Measurements from ENCODE around the gene PRODH2. TPM values are rescaled to one million over a fixed set of nuclear protein-coding genes. Genes with fewer than 3 reads are reported as not detected.
A peak's percentile ranks its signal among the peaks of the same experiment; 100 is the strongest.
"Not testable (repeated sequence)": the region's sequence is repeated elsewhere in the genome, so short reads cannot be mapped to it uniquely, and the experiment has no call there.

The PRODH2 gene
- total RNA-seq, 2 donors from 2014 or later: not detected

- ATAC-seq (replicated peaks in 1 of 2): no peak
- Mint-ChIP-seq H3K36me3 (ENCODE audit: insufficient read depth in 2 of 2) (no peaks in the 10 kb centered on the region), H3K4me3 (peak overlapping the region; percentile 4 to 89), H3K4me1 (ENCODE audit: low read depth) (peaks cover 21% of the 10 kb centered on the region), H3K27ac (no peak overlapping the region), H3K27me3 (ENCODE audit: low read depth) (no peaks in the 10 kb centered on the region), H3K9me3 (no peaks in the 10 kb centered on the region)
- no peak for DNase-seq
Measured at GRCh38 chr19:35777086-35777841, 35.4 kb downstream of the PRODH2 start.

- Mint-ChIP-seq H3K4me1 (ENCODE audit: low read depth) (peaks cover 21% of the 10 kb centered on the region), H3K9me3 (no peaks in the 10 kb centered on the region), H3K27me3 (ENCODE audit: low read depth) (no peaks in the 10 kb centered on the region), H3K36me3 (ENCODE audit: insufficient read depth in 2 of 2) (no peaks in the 10 kb centered on the region), H3K4me3 (peak overlapping the region; percentile 89 to 95), H3K27ac (no peak overlapping the region)
- DNase-seq (no peak), ATAC-seq (replicated peaks in 1 of 2) (no peak)
Measured at GRCh38 chr19:35776102-35776788, 36.4 kb downstream of the PRODH2 start.

DNA sequence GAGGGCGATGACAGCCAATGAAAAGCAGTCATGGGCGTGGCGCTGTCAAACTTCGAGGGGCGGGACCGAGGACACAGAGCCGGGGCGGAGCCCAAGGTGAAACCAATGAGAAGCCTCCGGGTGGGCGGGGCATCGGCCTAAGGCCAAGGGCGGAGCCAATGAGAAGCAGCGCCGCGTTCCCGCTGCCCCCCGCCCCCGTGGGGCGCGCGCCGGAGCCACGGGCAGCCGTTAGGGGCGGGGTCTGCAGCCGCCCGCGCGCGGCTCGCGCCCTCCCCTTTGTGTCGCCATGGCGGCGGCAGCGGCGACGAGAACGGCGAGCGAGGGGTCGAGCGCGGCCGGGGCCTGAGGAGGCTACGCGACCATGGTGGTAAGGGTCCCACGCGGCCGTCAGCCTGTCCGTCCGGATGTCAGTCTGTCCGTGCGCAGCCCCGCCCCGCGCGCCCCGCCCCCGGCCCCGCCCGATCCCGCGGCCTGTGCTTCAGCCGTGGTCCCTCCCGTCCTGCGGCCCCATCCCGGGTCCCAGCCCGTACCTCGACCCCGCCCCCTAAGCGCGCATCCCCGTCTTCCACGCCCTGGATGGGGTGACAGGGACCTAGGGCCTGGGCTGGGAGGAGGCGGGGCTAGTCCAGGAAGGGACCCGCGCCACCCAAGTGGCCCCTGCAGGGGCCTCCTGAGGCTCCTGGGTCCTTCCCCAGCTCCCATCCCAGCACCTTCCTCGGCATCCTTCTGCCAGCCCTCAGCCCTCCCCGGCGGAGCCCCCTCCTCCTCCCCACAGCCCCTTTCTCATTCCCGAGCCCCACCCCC, 37.1 kb downstream of the PRODH2 start, which contains the start of gene ARHGAP33:
Gene ARHGAP33 (plus strand): TSS at position 267 of the 804 bp plus-strand sequence. CDS start 95 bp downstream, at position 362.
- Mint-ChIP-seq H3K4me1 (ENCODE audit: low read depth) (peaks cover 21% of the 10 kb centered on the region), H3K4me3 (peak within 1 kb of the TSS; percentile 89 to 95), H3K36me3 (ENCODE audit: insufficient read depth in 2 of 2) (no peaks in the 10 kb centered on the region), H3K9me3 (no peaks in the 10 kb centered on the region), H3K27me3 (ENCODE audit: low read depth) (no peaks in the 10 kb centered on the region), H3K27ac (peak within 1 kb of the TSS; percentile 90)
- DNase-seq (peak; percentile 100), ATAC-seq (replicated peaks in 1 of 2) (peak; percentile 97)

DNA sequence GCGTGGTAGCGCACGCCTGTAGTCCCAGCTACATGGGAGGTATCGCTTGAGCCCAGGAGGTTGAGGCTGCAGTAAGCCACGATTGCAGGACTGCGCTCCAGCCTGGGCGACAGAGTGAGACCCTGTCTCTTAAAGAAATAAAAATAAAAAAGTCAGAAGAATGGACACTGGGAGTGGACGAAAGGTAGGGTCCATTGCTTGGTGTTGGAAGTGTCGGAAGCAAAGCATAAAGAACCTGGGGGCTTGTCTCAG, 37.7 kb downstream of the PRODH2 start:
- no peak for DNase-seq
- peak overlapping the region; percentile 90 for H3K27ac Mint-ChIP-seq
- no peaks in the 10 kb centered on the region for H3K36me3 Mint-ChIP-seq (ENCODE audit: insufficient read depth in 2 of 2)
- no peaks in the 10 kb centered on the region for H3K9me3 Mint-ChIP-seq
- peak; percentile 8 to 18 for ATAC-seq (replicated peaks in 1 of 2)
- H3K4me3 Mint-ChIP-seq: peak overlapping the region; percentile 78 to 95
- H3K4me1 Mint-ChIP-seq (ENCODE audit: low read depth): peaks cover 21% of the 10 kb centered on the region
- H3K27me3 Mint-ChIP-seq (ENCODE audit: low read depth): no peaks in the 10 kb centered on the region

- Mint-ChIP-seq H3K9me3 (no peaks in the 10 kb centered on the region), H3K27me3 (ENCODE audit: low read depth) (no peaks in the 10 kb centered on the region), H3K4me1 (ENCODE audit: low read depth) (peaks cover 21% of the 10 kb centered on the region), H3K4me3 (peak overlapping the region; percentile 78 to 95), H3K27ac (peak overlapping the region; percentile 90), H3K36me3 (ENCODE audit: insufficient read depth in 2 of 2) (no peaks in the 10 kb centered on the region)
- DNase-seq (no peak), ATAC-seq (replicated peaks in 1 of 2) (no peak)
Measured at GRCh38 chr19:35774274-35775045, 38.2 kb downstream of the PRODH2 start.

DNA sequence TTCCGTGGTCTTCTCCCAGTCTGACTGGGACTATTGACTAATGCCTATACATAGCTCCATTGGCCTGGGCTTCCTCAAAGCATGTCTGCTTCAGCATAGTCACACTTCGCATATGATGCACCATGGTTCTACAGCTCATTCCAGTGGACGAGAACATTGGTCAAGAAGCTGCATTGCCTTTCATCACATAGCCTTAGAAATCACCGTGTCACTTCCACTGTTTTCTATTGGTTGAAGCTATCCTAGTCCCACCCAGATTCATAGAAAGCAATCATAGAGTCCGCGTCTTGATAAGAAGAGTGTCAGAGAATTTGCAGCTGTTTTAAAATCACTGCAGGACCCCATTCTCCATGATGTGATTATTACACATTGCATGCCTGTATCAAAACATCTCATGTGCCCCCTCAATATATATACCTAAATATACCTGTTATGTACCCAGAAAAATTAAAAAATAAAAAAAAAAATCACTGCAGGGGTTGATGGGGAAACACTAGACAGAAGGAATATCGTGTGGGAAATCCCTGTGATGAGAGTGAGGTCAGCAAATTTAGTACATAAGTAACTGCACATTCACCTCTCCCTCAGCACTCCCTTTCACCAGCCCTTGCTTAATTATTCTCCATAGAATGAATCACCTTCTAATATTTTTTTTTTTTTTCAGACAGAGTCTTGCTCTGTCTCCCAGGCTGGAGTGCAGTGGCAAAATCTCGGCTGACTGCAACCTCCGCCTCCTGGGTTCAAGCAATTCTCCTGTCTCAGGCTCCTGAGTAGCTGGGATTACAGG, 39.4 kb downstream of the PRODH2 start:
- Mint-ChIP-seq H3K27ac (no peak overlapping the region), H3K27me3 (ENCODE audit: low read depth) (no peaks in the 10 kb centered on the region), H3K4me1 (ENCODE audit: low read depth) (peaks cover 21% of the 10 kb centered on the region), H3K36me3 (ENCODE audit: insufficient read depth in 2 of 2) (peaks cover 4 to 5% of the 10 kb centered on the region in 2 donors), H3K9me3 (no peaks in the 10 kb centered on the region), H3K4me3 (no peak overlapping the region)
- DNase-seq (no peak), ATAC-seq (replicated peaks in 1 of 2) (no peak)

GRCh38 chr19:35772362-35772761, 40.3 kb downstream of the PRODH2 start:
- not testable (repeated sequence) for H3K27me3 Mint-ChIP-seq (ENCODE audit: low read depth); H3K4me3 Mint-ChIP-seq; H3K9me3 Mint-ChIP-seq; H3K36me3 Mint-ChIP-seq (ENCODE audit: insufficient read depth in 2 of 2); ATAC-seq (replicated peaks in 1 of 2); H3K27ac Mint-ChIP-seq; DNase-seq
- H3K4me1 Mint-ChIP-seq (ENCODE audit: low read depth): peaks cover 21% of the 10 kb centered on the region

GRCh38 chr19:35768082-35768421, 44.6 kb downstream of the PRODH2 start:
- DNase-seq (no peak), ATAC-seq (replicated peaks in 1 of 2) (no peak)
- Mint-ChIP-seq H3K36me3 (ENCODE audit: insufficient read depth in 2 of 2) (peaks cover 4 to 11% of the 10 kb centered on the region in 2 donors), H3K4me1 (ENCODE audit: low read depth) (no peaks in the 10 kb centered on the region), H3K27me3 (ENCODE audit: low read depth) (no peaks in the 10 kb centered on the region), H3K9me3 (no peaks in the 10 kb centered on the region), H3K4me3 (no peak overlapping the region), H3K27ac (no peak overlapping the region)

DNA sequence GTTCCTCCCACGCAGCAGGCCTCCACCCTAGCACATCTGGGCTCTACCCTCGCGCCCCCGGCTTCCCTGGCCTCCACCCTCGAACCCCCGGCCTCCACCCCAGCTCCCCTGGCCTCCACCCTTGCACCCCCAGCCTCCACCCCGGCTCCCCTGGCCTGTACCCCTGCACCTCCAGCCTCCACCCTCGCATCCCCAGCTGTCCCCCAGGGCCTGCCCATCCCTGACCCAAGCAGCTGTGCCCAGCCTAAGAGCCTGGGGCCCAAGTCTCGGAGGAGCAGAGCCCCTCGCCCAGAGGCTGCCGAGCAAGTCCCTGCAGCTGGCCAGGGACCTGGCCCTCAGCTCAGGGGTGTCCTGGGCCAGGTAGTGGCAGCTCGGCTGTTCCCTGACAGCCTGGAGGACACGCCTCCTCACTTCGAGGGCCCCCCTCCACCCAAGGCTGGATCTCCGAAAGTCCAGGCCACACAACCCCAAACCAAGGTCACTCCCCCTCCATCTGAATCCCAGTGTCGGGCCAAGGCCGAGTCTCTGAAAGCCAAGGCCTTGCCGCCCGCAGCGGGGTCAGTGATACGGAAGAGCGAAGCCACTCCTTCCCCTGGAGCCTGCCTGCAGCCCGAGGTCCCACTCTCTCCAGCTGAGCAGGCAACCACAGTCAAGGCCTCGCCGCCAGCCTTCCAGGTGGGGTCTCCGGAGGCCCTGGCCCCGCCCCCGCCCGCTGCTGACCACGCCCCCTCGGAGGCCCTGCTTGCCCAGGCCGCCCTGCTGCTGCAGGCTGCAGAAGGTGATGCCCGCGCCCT, 45.2 kb downstream of the PRODH2 start:
- DNase-seq (no peak), ATAC-seq (replicated peaks in 1 of 2) (no peak)
- Mint-ChIP-seq H3K4me3 (no peak overlapping the region), H3K36me3 (ENCODE audit: insufficient read depth in 2 of 2) (peaks cover 4 to 11% of the 10 kb centered on the region in 2 donors), H3K9me3 (no peaks in the 10 kb centered on the region), H3K27me3 (ENCODE audit: low read depth) (no peaks in the 10 kb centered on the region), H3K27ac (no peak overlapping the region), H3K4me1 (ENCODE audit: low read depth) (no peaks in the 10 kb centered on the region)

DNA sequence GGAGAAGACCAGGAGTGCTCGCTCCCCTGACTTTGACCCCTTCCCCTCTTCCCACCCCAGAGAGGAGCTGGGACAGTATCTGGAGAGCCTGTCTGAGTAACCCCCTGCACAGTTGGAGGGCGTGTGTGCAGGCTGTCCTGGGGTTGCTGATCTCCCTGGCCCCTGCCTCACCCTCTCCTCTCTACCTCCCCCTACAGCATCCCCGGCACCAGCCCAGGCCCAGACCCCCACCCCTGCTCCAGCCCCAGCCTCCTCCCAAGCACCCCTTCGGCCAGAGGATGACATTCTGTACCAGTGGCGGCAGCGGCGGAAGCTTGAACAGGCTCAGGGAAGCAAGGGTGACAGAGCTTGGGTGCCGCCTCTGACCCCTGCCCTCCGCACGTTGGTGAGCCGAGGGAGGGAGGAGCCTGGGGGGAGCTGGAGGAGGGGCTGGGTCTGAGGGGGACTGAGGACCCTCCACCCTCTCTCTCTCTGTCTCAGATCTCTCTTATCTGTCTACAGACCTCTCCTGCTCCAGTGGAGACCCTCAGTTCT, 46.0 kb downstream of the PRODH2 start:
- ATAC-seq (replicated peaks in 1 of 2): no peak
- H3K4me1 Mint-ChIP-seq (ENCODE audit: low read depth): no peaks in the 10 kb centered on the region
- H3K4me3 Mint-ChIP-seq: no peak overlapping the region
- H3K27ac Mint-ChIP-seq: no peak overlapping the region
- no peaks in the 10 kb centered on the region for H3K27me3 Mint-ChIP-seq (ENCODE audit: low read depth)
- H3K36me3 Mint-ChIP-seq (ENCODE audit: insufficient read depth in 2 of 2): peaks cover 7 to 18% of the 10 kb centered on the region in 2 donors
- no peaks in the 10 kb centered on the region for H3K9me3 Mint-ChIP-seq
- DNase-seq: no peak

GRCh38 chr19:35764432-35765315, 48.0 kb downstream of the PRODH2 start:
- no peak overlapping the region for H3K4me3 Mint-ChIP-seq
- ATAC-seq (replicated peaks in 1 of 2): no peak
- H3K9me3 Mint-ChIP-seq: no peaks in the 10 kb centered on the region
- no peaks in the 10 kb centered on the region for H3K27me3 Mint-ChIP-seq (ENCODE audit: low read depth)
- H3K27ac Mint-ChIP-seq: no peak overlapping the region
- DNase-seq: no peak
- H3K4me1 Mint-ChIP-seq (ENCODE audit: low read depth): peaks cover 8% of the 10 kb centered on the region
- peaks cover 7 to 23% of the 10 kb centered on the region in 2 donors for H3K36me3 Mint-ChIP-seq (ENCODE audit: insufficient read depth in 2 of 2)

Data from activated T-cell treated with anti-CD3 and anti-CD28 coated beads, Interleukin-2, amount 50 U/mL, for 72 hours (primary cell).